ENCODE data around the gene SRRM3. TPM values are rescaled to one million over a fixed set of nuclear protein-coding genes. Genes with fewer than 3 reads are reported as not detected.
"Not testable (repeated sequence)": the region's sequence is repeated elsewhere in the genome, so short reads cannot be mapped to it uniquely, and the experiment has no call there.

SRRM3 gene
- total and polyA plus RNA-seq, 8 donors = 0.37 to 6.4 (median 5.3) TPM; not detected in 2

DNA sequence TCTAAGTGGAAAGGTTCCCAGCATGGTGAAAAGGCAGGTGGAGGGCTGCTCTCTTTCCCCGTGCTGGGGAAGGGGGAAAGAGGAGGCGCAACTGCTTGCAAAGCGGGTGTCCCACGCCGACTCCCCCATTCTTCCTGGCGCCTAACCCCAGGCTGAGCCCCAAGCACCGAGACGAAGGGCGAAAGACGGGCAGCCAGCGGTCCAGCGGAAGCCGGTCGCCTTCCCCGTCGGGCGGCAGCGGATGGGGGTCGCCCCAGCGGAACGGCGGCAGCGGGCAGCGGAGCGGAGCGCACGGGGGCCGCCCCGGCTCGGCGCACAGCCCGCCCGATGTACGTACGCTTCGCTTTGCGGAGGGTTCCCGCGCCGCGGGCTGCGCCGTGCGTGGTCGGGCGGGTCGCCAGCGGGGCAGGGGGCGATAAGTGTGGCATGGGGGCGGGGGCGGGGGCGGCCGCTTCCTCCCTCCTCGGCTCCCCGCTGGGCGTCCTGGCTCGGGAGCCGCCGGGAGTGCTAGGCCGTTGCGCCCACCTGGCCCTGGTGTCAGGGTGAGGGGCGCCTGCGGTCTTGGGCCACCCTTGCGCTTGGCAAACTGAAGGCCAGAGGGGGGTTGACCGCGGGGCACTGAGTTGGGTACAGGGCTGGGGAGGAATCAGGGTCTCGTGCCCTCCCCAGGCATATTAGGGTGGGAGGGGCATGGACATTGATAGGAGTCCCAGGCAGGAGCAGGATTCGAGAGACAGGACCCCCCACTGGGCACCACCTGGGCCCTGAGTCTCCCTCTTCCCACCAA lies 65.6 kb downstream of the SRRM3 start:
- TF ChIP-seq POLR2AphosphoS5 (IDR thresholded peaks at IDR 0.05) = no peak
- TF ChIP-seq, protein P1, sequence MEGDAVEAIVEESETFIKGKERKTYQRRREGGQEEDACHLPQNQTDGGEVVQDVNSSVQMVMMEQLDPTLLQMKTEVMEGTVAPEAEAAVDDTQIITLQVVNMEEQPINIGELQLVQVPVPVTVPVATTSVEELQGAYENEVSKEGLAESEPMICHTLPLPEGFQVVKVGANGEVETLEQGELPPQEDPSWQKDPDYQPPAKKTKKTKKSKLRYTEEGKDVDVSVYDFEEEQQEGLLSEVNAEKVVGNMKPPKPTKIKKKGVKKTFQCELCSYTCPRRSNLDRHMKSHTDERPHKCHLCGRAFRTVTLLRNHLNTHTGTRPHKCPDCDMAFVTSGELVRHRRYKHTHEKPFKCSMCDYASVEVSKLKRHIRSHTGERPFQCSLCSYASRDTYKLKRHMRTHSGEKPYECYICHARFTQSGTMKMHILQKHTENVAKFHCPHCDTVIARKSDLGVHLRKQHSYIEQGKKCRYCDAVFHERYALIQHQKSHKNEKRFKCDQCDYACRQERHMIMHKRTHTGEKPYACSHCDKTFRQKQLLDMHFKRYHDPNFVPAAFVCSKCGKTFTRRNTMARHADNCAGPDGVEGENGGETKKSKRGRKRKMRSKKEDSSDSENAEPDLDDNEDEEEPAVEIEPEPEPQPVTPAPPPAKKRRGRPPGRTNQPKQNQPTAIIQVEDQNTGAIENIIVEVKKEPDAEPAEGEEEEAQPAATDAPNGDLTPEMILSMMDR (IDR thresholded peaks at IDR 0.05) = no peak
- Histone ChIP-seq H3K4me1 (peaks cover 12 to 20% (median 18%) of the 10 kb centered on the region in 4 donors), H3K36me3 (no peaks in the 10 kb centered on the region), H3K9me3 (no peaks in the 10 kb centered on the region), H3K27ac (no peak overlapping the region), H3K4me3 (peak overlapping the region; percentile 34 to 49 (median 36)), H3K27me3 (peaks cover 8 to 79% (median 37%) of the 10 kb centered on the region in 3 donors)
- DNase-seq = no peak
- intact Hi-C loops (cut with DNase I; ENCODE audit: low total_unique reads) = no loop called here
- 2 to 6% (median 4%) methylated on average over 10 to 68 of the region's 68 CpGs for WGBS, 5 donors

DNA sequence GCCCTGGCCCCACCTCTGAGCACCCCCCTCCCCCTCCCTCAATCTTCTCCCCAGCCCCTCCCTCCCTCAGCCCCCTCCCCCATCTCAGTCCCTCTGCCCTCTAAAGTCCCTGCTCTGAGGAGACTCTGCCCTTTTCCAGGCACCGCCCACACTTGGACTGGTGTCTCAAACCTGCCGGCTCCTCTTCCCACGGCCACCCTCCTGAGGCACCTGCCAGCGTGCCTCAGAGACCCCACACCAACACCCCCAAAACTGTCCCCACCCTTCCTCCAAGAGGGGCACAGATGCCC lies 66.1 kb downstream of the SRRM3 start:
- no peak for DNase-seq
- TF ChIP-seq POLR2AphosphoS5 (IDR thresholded peaks at IDR 0.05) = no peak
- TF ChIP-seq, protein P1 (IDR thresholded peaks at IDR 0.05) = no peak
- no peak for TF ChIP-seq EP300 (IDR thresholded peaks at IDR 0.05)
- TF ChIP-seq POLR2A (IDR thresholded peaks at IDR 0.05) = no peak
- intact Hi-C loops (cut with DNase I; ENCODE audit: low total_unique reads) = no loop called here
- Histone ChIP-seq H3K27ac (no peak overlapping the region), H3K4me3 (no peak overlapping the region), H3K4me1 (peaks cover 12 to 20% (median 18%) of the 10 kb centered on the region in 4 donors), H3K27me3 (peaks cover 8 to 80% (median 37%) of the 10 kb centered on the region in 3 donors), H3K36me3 (no peaks in the 10 kb centered on the region), H3K9me3 (no peaks in the 10 kb centered on the region)
- WGBS, 5 donors = 12 to 21% (median 17%) methylated on average over 4 of the region's 4 CpGs; no CpG with 5 or more reads in 1 of the 5 donors

DNA sequence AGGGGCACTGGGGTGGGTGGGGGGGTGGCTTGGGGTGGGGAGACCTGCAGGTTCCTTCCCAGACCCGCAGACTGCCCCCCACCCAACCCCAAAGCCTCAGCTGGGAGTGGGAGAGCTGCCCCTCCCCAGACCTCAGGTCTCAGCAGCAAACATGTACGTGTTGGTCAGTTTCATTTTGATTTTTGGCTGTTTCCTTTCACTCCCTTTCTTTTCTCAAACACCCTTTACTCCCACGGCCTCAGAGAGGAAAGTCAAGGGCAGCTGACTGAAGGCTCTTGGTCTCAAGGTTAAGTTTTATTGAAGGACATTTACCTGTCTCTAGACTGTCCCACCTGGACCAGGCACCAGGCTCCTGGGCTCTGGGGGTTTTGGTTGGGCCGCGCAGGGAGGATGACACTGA lies 66.7 kb downstream of the SRRM3 start:
- Histone ChIP-seq H3K4me3 (no peak overlapping the region), H3K27ac (no peak overlapping the region), H3K27me3 (peaks cover 8 to 80% (median 37%) of the 10 kb centered on the region in 3 donors), H3K4me1 (peaks cover 12 to 20% (median 18%) of the 10 kb centered on the region in 4 donors), H3K36me3 (no peaks in the 10 kb centered on the region), H3K9me3 (no peaks in the 10 kb centered on the region)
- 35 to 50% (median 43%) methylated on average over 5 of the region's 5 CpGs for WGBS, 5 donors
- TF ChIP-seq EP300 (IDR thresholded peaks at IDR 0.05) (no peak), POLR2AphosphoS5 (IDR thresholded peaks at IDR 0.05) (no peak), POLR2A (IDR thresholded peaks at IDR 0.05) (no peak)
- intact Hi-C loops (cut with DNase I; ENCODE audit: low total_unique reads) = no loop called here
- DNase-seq = no peak

DNA sequence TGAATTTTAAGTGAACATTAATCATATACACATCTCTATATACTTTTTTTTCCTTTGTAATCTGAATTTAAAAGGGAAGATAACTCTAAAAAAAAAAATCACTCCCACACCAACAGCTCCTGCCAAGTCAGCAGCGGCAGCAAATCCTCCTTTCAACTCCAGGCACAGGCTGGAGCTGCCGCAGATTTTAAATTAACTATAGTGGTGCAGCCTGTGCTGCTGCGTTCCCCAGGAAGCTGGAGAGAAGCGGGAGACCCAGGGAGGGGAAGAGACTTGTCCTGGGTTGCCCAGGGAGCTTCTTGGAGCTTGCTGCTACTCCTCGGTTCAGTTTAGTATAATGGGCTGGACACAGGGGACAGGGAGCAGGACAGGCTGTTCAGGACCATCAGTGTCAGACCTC lies 68.2 kb downstream of the SRRM3 start:
- H3K4me1 ChIP-seq = peaks cover 12 to 20% (median 18%) of the 10 kb centered on the region in 4 donors
- DNase-seq = no peak
- 14 to 24% (median 20%) methylated on average over 5 of the region's 5 CpGs for WGBS, 5 donors
- TF ChIP-seq EP300 (IDR thresholded peaks at IDR 0.05) (no peak), POLR2AphosphoS5 (IDR thresholded peaks at IDR 0.05) (no peak), POLR2A (IDR thresholded peaks at IDR 0.05) (no peak)
- TF ChIP-seq, protein P1 (IDR thresholded peaks at IDR 0.05) = no peak
- H3K27me3 ChIP-seq = peaks cover 8 to 87% (median 45%) of the 10 kb centered on the region in 3 donors
- intact Hi-C loops (cut with DNase I; ENCODE audit: low total_unique reads) = loop anchor here (10.0 kb wide), 1 partner anchor 85 kb away; no protein-coding TSS in a partner anchor
- no peaks in the 10 kb centered on the region for H3K36me3 ChIP-seq
- no peak overlapping the region for H3K27ac ChIP-seq
- H3K4me3 ChIP-seq = no peak overlapping the region
- H3K9me3 ChIP-seq = no peaks in the 10 kb centered on the region

DNA sequence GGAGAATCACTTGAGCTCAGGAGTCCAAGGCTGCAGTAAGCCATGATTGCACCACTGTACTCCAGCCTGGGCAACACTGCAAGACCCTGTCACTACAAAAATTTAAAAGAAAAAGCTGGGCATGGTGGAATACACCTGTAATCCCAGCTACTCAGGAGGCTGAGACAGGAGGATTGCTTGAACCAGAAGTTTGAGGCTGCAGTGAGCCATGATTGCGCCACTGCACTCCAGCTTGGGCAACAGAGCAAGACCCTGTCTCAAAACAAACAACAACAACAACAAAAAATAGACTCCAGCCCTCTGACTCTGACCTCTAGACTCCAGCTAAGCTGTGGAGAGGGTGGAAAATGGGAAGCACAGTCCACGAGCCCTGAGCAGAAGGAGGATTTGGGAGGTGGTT lies 69.7 kb downstream of the SRRM3 start:
- not testable (repeated sequence) for DNase-seq, H3K9me3 ChIP-seq, H3K4me3 ChIP-seq, H3K27ac ChIP-seq, H3K36me3 ChIP-seq
- Histone ChIP-seq H3K27me3 (peaks cover 8 to 93% (median 45%) of the 10 kb centered on the region in 3 donors), H3K4me1 (peaks cover 12 to 20% (median 18%) of the 10 kb centered on the region in 4 donors)
- 68 to 87% (median 80%) methylated on average over 2 of the region's 2 CpGs for WGBS, 5 donors
- intact Hi-C loops (cut with DNase I; ENCODE audit: low total_unique reads) = loop anchor here (10.0 kb wide), 1 partner anchor 87 kb away; no protein-coding TSS in a partner anchor

Data from stomach (tissue), 9 donors.